GM12872 (cell line): ENCODE results near the gene RGR.

Experiments
- TF ChIP-seq, protein P1 (sequence below): IDR thresholded peaks from 3 replicates; pipeline ENCODE4 v1.5.1; 2011; ENCODE audit warnings: low read depth, mild to moderate bottlenecking, low read length, moderate library complexity; ENCODE audit not compliant: insufficient read depth

RGR gene, protein sequence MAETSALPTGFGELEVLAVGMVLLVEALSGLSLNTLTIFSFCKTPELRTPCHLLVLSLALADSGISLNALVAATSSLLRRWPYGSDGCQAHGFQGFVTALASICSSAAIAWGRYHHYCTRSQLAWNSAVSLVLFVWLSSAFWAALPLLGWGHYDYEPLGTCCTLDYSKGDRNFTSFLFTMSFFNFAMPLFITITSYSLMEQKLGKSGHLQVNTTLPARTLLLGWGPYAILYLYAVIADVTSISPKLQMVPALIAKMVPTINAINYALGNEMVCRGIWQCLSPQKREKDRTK

DNA sequence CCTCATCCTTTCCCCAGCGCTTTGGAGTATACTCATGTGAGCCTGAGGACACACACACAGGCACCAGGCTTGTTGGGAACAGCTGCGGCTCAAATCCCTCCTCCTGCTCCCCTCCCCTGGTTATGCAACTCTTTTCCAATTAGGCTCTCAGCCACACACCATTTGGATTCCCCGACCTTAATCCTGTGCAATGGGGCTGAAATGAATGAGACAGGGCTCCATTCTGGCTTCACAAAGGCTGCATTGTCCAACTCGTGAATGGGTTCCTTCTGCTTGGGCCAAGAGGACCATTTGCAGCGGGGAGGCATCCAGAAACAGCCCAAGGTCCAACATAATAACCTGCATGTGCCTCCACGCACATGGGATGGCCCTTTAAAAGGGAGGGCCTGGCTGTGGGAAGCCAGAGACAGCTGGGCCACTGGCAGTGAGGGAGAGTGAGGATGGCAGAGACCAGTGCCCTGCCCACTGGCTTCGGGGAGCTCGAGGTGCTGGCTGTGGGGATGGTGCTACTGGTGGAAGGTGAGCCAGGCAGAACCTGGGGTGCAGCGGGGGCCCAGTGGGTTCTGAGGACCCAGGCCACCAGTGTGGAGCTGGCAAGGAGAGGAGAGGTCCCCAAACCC lies at the start of gene RGR:
Gene RGR (plus strand): TSS at position 403 of the 620 bp plus-strand sequence. CDS start 38 bp downstream, at position 441.
- TF ChIP-seq, protein P1, sequence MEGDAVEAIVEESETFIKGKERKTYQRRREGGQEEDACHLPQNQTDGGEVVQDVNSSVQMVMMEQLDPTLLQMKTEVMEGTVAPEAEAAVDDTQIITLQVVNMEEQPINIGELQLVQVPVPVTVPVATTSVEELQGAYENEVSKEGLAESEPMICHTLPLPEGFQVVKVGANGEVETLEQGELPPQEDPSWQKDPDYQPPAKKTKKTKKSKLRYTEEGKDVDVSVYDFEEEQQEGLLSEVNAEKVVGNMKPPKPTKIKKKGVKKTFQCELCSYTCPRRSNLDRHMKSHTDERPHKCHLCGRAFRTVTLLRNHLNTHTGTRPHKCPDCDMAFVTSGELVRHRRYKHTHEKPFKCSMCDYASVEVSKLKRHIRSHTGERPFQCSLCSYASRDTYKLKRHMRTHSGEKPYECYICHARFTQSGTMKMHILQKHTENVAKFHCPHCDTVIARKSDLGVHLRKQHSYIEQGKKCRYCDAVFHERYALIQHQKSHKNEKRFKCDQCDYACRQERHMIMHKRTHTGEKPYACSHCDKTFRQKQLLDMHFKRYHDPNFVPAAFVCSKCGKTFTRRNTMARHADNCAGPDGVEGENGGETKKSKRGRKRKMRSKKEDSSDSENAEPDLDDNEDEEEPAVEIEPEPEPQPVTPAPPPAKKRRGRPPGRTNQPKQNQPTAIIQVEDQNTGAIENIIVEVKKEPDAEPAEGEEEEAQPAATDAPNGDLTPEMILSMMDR: no peak

DNA sequence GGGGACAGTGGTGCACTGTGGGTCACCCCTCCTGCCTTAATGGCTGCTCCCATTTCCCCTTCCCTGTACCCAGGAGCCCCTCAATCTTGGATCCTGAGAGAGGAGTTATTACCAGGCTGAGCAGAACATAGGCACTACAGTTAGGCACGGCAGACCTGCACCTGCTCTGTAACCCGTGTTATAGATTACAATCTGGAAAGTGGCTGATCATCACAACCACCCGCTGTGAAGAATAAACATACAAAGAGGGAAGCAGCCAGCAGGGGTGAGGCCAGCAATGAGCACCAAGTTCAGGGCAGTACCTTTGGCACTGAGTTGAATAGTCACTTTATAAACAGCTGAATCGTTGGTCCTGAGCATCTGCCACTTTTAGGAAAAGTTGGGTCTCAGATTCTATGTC lies 48.8 kb upstream of the RGR start:
- TF ChIP-seq, protein P1: no peak

GRCh38 chr10:84196941-84197340 lies 47.9 kb upstream of the RGR start:
- TF ChIP-seq, protein P1: no peak

GRCh38 chr10:84197643-84198042 lies 47.2 kb upstream of the RGR start:
- TF ChIP-seq, protein P1: no peak

GRCh38 chr10:84198206-84198915 lies 46.5 kb upstream of the RGR start:
- TF ChIP-seq, protein P1: no peak

- TF ChIP-seq, protein P1: no peak
These were observed 44.2 kb upstream of the RGR start for GRCh38 chr10:84200537-84201243.

DNA sequence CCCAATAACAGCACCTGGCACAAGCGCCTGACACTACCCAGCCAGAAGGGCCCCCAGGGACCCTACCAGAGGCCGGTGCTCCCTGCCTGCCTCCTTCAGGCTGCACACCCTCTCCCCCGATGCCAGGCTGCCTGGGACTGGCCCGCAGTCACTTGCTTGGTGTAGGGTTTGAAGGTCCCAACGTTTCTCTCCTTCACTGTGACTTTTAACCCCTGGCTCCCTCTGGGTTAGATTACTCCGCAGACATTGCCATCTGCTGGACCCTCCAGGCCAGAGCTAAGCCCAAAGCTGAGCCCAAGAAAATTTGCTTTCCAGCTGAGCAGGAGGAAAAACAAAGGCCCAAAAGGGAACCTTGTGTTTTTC lies 43.6 kb upstream of the RGR start:
- TF ChIP-seq, protein P1: peak; percentile 30; the same call in 1 of the 3 replicates
